ENCODE measurements around the gene CFTR. TPM values are rescaled to one million over a fixed set of nuclear protein-coding genes. Genes with fewer than 3 reads are reported as not detected.

CFTR gene
- total and polyA plus RNA-seq, 2 of the 8 experiments (the other 6 are each of a cell fraction or from before 2014, with no cell fraction given) = 1.2 to 1.6 TPM

GRCh38 chr7:117560030-117560429 lies 80.2 kb downstream of the CFTR start:
- H3K4ac ChIP-seq (replicated peaks; ENCODE audit: insufficient read length, low read depth, low read length) = no peak overlapping the region
- H3K18ac ChIP-seq (ENCODE audit: extremely low read depth, low read length) = no peak overlapping the region
- no peaks in the 10 kb centered on the region; a peak in 1 of 4 replicates for H3K9me3 ChIP-seq (ENCODE audit: insufficient read depth in 2 of 2, low read depth in 1 of 2, low read length in 1 of 2)
- CTCF ChIA-PET (ENCODE audit: partially characterized antibody) = interaction anchor here (1.2 kb wide), 1 partner anchor 108 kb away, joined by 3 read pairs; no protein-coding TSS in a partner anchor
- H2AK5ac ChIP-seq (ENCODE audit: low read depth, low read length) = no peak overlapping the region
- H2BK120ac ChIP-seq (replicated peaks; ENCODE audit: low read depth, low read length) = no peak overlapping the region
- TF ChIP-seq CHD1 (IDR thresholded peaks at IDR 0.05; ENCODE audit: low read depth, low read length) = no peak
- TF ChIP-seq JUND (IDR thresholded peaks at IDR 0.05; ENCODE audit: low read length) = no peak
- no peak for TF ChIP-seq POLR2A (IDR thresholded peaks at IDR 0.05; ENCODE audit: control extremely low read depth in 1 of 2, low read depth in 2 of 2, low read length in 2 of 2)
- no peak for TF ChIP-seq KDM4A (IDR thresholded peaks at IDR 0.05; ENCODE audit: low read depth, low read length, severe bottlenecking)
- TF ChIP-seq RBBP5 (IDR thresholded peaks at IDR 0.05; ENCODE audit: borderline replicate concordance, low read depth, low read length) = no peak
- no peak for TF ChIP-seq CEBPB (IDR thresholded peaks at IDR 0.05; ENCODE audit: low read depth, low read length)
- no peak for TF ChIP-seq TAF1 (IDR thresholded peaks at IDR 0.05; ENCODE audit: low read depth, low read length)
- TF ChIP-seq RAD21 (IDR thresholded peaks at IDR 0.05 in 1 of 2, conservative IDR thresholded peaks at IDR 0.05 in 1 of 2; ENCODE audit: low read depth in 2 of 2, low read length in 2 of 2) = no peak
- TF ChIP-seq YY1 (IDR thresholded peaks at IDR 0.05; ENCODE audit: low read depth, low read length) = no peak
- no peak for TF ChIP-seq CBX8 (IDR thresholded peaks at IDR 0.05; ENCODE audit: borderline replicate concordance, low read depth, low read length)
- TF ChIP-seq RNF2 (IDR thresholded peaks at IDR 0.05; ENCODE audit: borderline replicate concordance, low read depth, low read length, missing control alignments, poor library complexity, severe bottlenecking) = no peak
- no peak for TF ChIP-seq CHD2 (IDR thresholded peaks at IDR 0.05; ENCODE audit: low read length)
- no peak for TF ChIP-seq GTF2F1 (IDR thresholded peaks at IDR 0.05; ENCODE audit: borderline replicate concordance, low read depth, low read length)
- no peak for TF ChIP-seq NRF1 (IDR thresholded peaks at IDR 0.05; ENCODE audit: low read depth, low read length)
- no peak overlapping the region for H2BK12ac ChIP-seq (ENCODE audit: low read depth, low read length)
- H3K36me3 ChIP-seq (ENCODE audit: control insufficient read depth in 2 of 4, insufficient read depth in 4 of 4, low read length in 3 of 4) = no peaks in the 10 kb centered on the region
- H2BK20ac ChIP-seq (ENCODE audit: low read length) = no peak overlapping the region
- no peak overlapping the region for H3K14ac ChIP-seq (ENCODE audit: insufficient read length)
- H3K27me3 ChIP-seq (replicated peaks in 1 of 4; ENCODE audit: control insufficient read depth in 3 of 4, extremely low read depth in 1 of 4, insufficient read depth in 3 of 4, low read length in 3 of 4) = no peaks in the 10 kb centered on the region
- H3K23ac ChIP-seq (ENCODE audit: insufficient read length) = no peak overlapping the region
- H2BK15ac ChIP-seq (ENCODE audit: low read length) = no peak overlapping the region
- no peaks in the 10 kb centered on the region for H3K79me2 ChIP-seq (ENCODE audit: control insufficient read depth in 1 of 2, insufficient read depth in 2 of 2, low read length in 2 of 2)
- H3K4me3 ChIP-seq (ENCODE audit: extremely low read depth in 1 of 4, insufficient read depth in 2 of 4, low read depth in 3 of 4, low read length in 4 of 4) = no peak overlapping the region
- no peak overlapping the region for H3K27ac ChIP-seq (ENCODE audit: low read depth, low read length)
- no peaks in the 10 kb centered on the region for H3K79me1 ChIP-seq (ENCODE audit: low read depth, low read length)
- H2BK5ac ChIP-seq (ENCODE audit: low read depth, low read length) = no peak overlapping the region
- H3K4me2 ChIP-seq (ENCODE audit: insufficient read depth in 1 of 2, low read depth in 2 of 2, low read length in 2 of 2) = no peak overlapping the region
- FAIRE-seq = no peak
- H4K5ac ChIP-seq (ENCODE audit: insufficient read length, low read depth, low read length) = no peak overlapping the region
- H3K4me1 ChIP-seq (replicated peaks in 1 of 4; ENCODE audit: control insufficient read depth in 3 of 4, insufficient read depth in 4 of 4, low read length in 3 of 4) = no peaks in the 10 kb centered on the region
- DNase-seq (ENCODE audit: low read depth in 1 of 2, low spot score in 2 of 2) = no peak
- no peaks in the 10 kb centered on the region for H3K23me2 ChIP-seq (ENCODE audit: low read depth, low read length)
- no peak overlapping the region for H3K9ac ChIP-seq (replicated peaks in 1 of 4; ENCODE audit: extremely low read depth in 1 of 4, low read depth in 3 of 4, low read length in 3 of 4)
- no peak overlapping the region for H4K91ac ChIP-seq (replicated peaks; ENCODE audit: insufficient read length, low read length)
- H2AFZ ChIP-seq (ENCODE audit: low read length) = no peak overlapping the region
- no peaks in the 10 kb centered on the region for H4K20me1 ChIP-seq (replicated peaks in 1 of 2; ENCODE audit: control insufficient read depth in 1 of 2, insufficient read depth in 2 of 2, low read length in 2 of 2)
- H3K56ac ChIP-seq (replicated peaks; ENCODE audit: insufficient read length, low read depth, low read length) = no peak overlapping the region
- POLR2A ChIA-PET (ENCODE audit: partially characterized antibody) = no interaction called here
- no peak overlapping the region for H4K8ac ChIP-seq (ENCODE audit: extremely low read depth, insufficient read depth, low read length)
